Colonic mucosa (tissue), 4 donors: ENCODE data around the gene PLA2G2D. TPM values are rescaled to one million over a fixed set of nuclear protein-coding genes. Genes with fewer than 3 reads are reported as not detected.

ENCODE experiments used
- DNase-seq: peaks from one replicate; pipeline ENCODE4 v3.0.0-alpha.2; 2020
- H3K27ac ChIP-seq: fragments of 200-600 bp; one replicate; pipeline ENCODE4 v1.8.0; 2021
- H3K27me3 ChIP-seq: fragments of 200-600 bp; one replicate; pipeline ENCODE4 v1.8.0; 2021
- H3K36me3 ChIP-seq: fragments of 200-600 bp; one replicate; pipeline ENCODE4 v1.8.0; 2021
- H3K4me1 ChIP-seq: fragments of 200-600 bp; one replicate; pipeline ENCODE4 v1.8.0; 2021; ENCODE audit warnings: mild to moderate bottlenecking
- H3K4me3 ChIP-seq: fragments of 200-600 bp; one replicate; pipeline ENCODE4 v1.8.0; 2021
- H3K9ac ChIP-seq, 2 donors: one replicate each; pipeline ENCODE4 v1.7.0; 2013; ENCODE audit warnings: control low read depth in 2 of 2, low read depth in 2 of 2, low read length in 2 of 2
- H3K9me3 ChIP-seq: fragments of 200-600 bp; one replicate; pipeline ENCODE4 v1.8.0; 2021
- CTCF ChIP-seq: fragments of 200-600 bp; IDR thresholded peaks from one replicate; pipeline ENCODE4 v1.8.0; 2022; ENCODE audit warnings: antibody characterized with exemption, mild to moderate bottlenecking
- intact Hi-C: fragments of 100-400 bp; cut with DNase I; formaldehyde crosslinking; loops from one replicate; pipeline ENCODE4 v1.14.1; 2022
- total RNA-seq, 2 donors: library from RNA; stranded (reverse); fragmentation: NEBNext Ultra II Directional in 1 of 2; extraction: Animal tissue kit (Norgen Biotek cat#: 25700) in 1 of 2; gene quantifications; one replicate each; pipeline ENCODE4 v1.2.1, GENCODE V29; 2021
- donor health status: healthy.
- donor health status: DM: no; HTN: no; CAD: no.
- donor health status: DM: no; HTN: no; CAD: no.

PLA2G2D gene
- total RNA-seq, 2 donors from 2014 or later, result 0.21 to 0.25 TPM

- Histone ChIP-seq H3K27me3 (no peaks in the 10 kb centered on the region), H3K4me3 (no peak overlapping the region), H3K9ac (no peak overlapping the region), H3K36me3 (no peaks in the 10 kb centered on the region), H3K9me3 (no peaks in the 10 kb centered on the region), H3K4me1 (no peaks in the 10 kb centered on the region), H3K27ac (no peak overlapping the region)
- TF ChIP-seq CTCF, result no peak
- intact Hi-C loops, result no loop called here
- DNase-seq, result no peak
These were observed 36.6 kb downstream of the PLA2G2D start for GRCh38 chr1:20082772-20083171.

DNA sequence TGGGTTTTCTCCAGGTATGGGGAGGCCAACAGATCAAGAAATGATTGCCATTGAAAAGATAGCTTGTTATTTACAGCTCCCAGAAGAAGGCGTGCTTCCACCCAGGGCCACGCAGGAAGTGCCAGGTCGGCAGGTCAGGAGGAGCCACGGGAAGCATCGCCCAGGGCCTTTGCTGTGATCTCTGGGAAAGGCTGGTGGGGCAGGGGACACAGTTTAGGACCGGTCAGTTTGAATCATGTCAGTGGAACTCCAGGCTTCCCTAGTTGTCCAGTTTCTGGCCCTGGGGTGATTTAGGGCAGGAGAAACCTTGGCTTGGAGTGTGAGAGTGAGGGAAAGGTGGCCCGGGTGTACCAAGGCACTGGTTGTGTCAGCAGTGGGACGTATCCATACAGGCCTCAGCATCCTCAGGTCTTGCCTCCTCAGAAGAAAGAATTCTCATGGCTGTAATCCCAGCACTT, 38.0 kb downstream of the PLA2G2D start:
- Histone ChIP-seq H3K27me3 (no peaks in the 10 kb centered on the region), H3K4me3 (no peak overlapping the region), H3K9me3 (no peaks in the 10 kb centered on the region), H3K36me3 (no peaks in the 10 kb centered on the region), H3K9ac (no peak overlapping the region), H3K27ac (no peak overlapping the region), H3K4me1 (no peaks in the 10 kb centered on the region)
- DNase-seq, result no peak
- TF ChIP-seq CTCF, result no peak
- intact Hi-C loops, result no loop called here

DNA sequence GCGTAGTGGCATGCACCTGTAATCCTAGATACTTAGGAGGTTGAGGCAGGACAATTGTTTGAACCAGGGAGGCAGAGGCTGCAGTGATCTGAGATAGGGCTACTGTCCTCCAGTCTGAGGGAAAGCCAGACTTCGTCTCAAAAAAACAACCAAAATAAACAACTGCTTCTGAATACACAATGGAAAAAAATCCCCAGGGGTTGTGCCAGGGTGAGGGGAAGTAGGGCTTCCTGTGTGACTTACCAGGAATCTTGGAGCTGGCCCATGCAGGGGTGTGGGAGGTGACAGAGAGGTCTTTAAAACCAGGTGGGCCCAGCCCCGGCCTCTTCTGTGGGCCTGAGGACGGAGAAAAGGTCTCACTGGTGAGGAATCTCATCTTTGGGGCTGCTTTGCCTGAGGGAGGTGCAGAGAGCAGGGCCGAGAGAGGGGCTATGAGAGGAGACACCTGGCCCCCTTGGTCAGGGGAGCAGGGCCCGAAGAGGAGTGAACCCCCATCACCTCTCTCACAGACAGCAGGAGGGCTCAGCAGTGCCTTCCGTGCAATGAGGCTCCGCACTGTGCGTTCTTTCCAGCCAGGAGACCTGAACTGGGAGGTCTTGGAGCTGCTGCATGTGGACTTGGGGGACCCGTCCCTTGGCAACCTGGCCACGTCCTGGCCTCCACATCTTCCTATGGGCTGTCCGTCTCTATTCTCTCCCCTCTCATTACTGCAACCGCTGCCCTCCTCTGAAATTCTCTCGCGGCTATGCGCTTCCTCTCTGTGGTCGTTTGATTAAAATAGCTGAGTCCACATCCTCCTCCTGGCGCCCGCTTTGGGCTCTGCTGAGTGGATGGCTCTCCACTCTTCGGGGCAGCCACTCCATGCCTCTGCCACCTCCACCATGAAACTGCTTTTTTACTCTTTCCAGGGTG, 38.6 kb downstream of the PLA2G2D start:
- H3K4me1 ChIP-seq, result no peaks in the 10 kb centered on the region
- no peaks in the 10 kb centered on the region for H3K36me3 ChIP-seq
- no peak for TF ChIP-seq CTCF
- H3K9ac ChIP-seq, result no peak overlapping the region
- no peak overlapping the region for H3K4me3 ChIP-seq
- no peak for DNase-seq
- no peaks in the 10 kb centered on the region for H3K9me3 ChIP-seq
- H3K27ac ChIP-seq, result no peak overlapping the region
- no peaks in the 10 kb centered on the region for H3K27me3 ChIP-seq
- intact Hi-C loops, result no loop called here

- Histone ChIP-seq H3K9ac (no peak overlapping the region), H3K27me3 (no peaks in the 10 kb centered on the region), H3K27ac (no peak overlapping the region), H3K4me3 (no peak overlapping the region), H3K36me3 (no peaks in the 10 kb centered on the region), H3K4me1 (no peaks in the 10 kb centered on the region), H3K9me3 (no peaks in the 10 kb centered on the region)
- TF ChIP-seq CTCF, result no peak
- intact Hi-C loops, result no loop called here
- no peak for DNase-seq
These were observed 39.6 kb downstream of the PLA2G2D start for GRCh38 chr1:20079661-20080305.

DNA sequence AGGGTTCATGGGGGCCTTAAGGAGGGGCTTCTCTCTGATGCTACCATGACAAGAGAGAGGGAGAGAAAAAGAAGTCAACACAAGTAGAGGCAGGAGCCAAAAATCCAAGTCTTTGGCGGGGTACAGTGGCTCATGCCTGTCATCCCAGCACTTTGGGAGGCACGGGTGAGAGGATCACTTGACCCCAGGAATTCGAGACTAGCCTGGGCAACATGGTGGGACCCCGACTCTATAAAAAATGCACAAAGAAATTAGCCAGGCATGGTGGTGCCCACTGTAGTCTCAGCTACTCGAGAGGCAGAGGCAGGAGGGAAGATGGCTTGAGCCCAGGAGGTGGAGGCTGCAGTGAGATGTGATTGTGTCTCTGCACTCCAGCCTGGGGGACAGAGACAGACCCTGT, 40.6 kb downstream of the PLA2G2D start:
- Histone ChIP-seq H3K36me3 (no peaks in the 10 kb centered on the region), H3K9me3 (no peaks in the 10 kb centered on the region), H3K4me1 (no peaks in the 10 kb centered on the region), H3K27ac (no peak overlapping the region), H3K4me3 (no peak overlapping the region), H3K9ac (no peak overlapping the region), H3K27me3 (no peaks in the 10 kb centered on the region)
- TF ChIP-seq CTCF, result no peak
- no peak for DNase-seq
- intact Hi-C loops, result no loop called here
